Measurements from ENCODE around the gene GJA9. TPM values are rescaled to one million over a fixed set of nuclear protein-coding genes. Genes with fewer than 3 reads are reported as not detected.

Gene GJA9
- total RNA-seq, 4 donors from 2014 or later, result not detected

GRCh38 chr1:38867208-38867607 lies 14.2 kb downstream of the GJA9 start:
- H3K4me3 ChIP-seq, result no peak overlapping the region
- no peaks in the 10 kb centered on the region for H3K27me3 ChIP-seq
- 93% methylated on average over 8 of the region's 8 CpGs for WGBS
- peaks cover 4 to 28% (median 19%) of the 10 kb centered on the region in 4 donors for H3K4me1 ChIP-seq
- H3K9me3 ChIP-seq, result no peaks in the 10 kb centered on the region
- no peak for TF ChIP-seq POLR2AphosphoS5 (IDR thresholded peaks at IDR 0.05)
- TF ChIP-seq POLR2A (IDR thresholded peaks at IDR 0.05; ENCODE audit: low read depth), result no peak
- TF ChIP-seq, protein P1, sequence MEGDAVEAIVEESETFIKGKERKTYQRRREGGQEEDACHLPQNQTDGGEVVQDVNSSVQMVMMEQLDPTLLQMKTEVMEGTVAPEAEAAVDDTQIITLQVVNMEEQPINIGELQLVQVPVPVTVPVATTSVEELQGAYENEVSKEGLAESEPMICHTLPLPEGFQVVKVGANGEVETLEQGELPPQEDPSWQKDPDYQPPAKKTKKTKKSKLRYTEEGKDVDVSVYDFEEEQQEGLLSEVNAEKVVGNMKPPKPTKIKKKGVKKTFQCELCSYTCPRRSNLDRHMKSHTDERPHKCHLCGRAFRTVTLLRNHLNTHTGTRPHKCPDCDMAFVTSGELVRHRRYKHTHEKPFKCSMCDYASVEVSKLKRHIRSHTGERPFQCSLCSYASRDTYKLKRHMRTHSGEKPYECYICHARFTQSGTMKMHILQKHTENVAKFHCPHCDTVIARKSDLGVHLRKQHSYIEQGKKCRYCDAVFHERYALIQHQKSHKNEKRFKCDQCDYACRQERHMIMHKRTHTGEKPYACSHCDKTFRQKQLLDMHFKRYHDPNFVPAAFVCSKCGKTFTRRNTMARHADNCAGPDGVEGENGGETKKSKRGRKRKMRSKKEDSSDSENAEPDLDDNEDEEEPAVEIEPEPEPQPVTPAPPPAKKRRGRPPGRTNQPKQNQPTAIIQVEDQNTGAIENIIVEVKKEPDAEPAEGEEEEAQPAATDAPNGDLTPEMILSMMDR (IDR thresholded peaks at IDR 0.05), result no peak
- no peak for TF ChIP-seq EP300 (IDR thresholded peaks at IDR 0.05)
- H3K36me3 ChIP-seq, result peaks cover 0 to 28% (median 9%) of the 10 kb centered on the region in 4 donors
- intact Hi-C loops (cut with DNase I), result no loop called here
- H3K27ac ChIP-seq (replicated peaks in 1 of 4), result no peak overlapping the region
- no peak for DNase-seq (ENCODE audit: extremely low spot score)

DNA sequence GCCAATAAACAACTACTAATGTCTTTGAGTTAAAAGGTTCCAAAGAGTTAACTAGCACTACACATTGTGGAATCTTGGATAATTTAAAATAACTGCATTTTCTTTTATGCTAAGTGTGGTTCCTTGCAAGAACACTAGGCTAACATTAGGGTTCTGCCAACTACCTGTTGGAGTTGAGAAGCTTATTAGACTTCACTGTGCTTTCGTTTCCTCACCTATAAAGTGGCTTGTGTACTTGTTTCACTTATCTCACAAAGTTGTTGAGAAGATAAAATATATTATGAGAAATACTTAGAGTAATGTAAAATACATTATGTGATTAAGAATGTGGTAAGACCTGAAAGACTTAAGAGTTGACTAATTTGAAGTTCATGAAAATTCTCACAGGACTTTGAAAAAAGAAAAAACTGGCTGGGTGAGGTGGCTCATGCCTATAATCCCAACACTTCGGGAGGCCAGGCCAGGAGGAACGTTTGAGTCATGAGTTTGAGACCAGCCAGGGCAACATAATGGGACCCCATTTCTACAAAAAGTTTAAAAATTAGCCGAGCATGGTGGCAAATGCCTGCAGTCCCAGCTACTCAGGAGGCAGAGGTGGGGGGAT lies 16.2 kb downstream of the GJA9 start:
- peaks cover 0 to 28% (median 9%) of the 10 kb centered on the region in 4 donors for H3K36me3 ChIP-seq
- no peak overlapping the region for H3K27ac ChIP-seq (replicated peaks in 1 of 4)
- no peak for DNase-seq (ENCODE audit: extremely low spot score)
- intact Hi-C loops (cut with DNase I), result no loop called here
- H3K9me3 ChIP-seq, result no peaks in the 10 kb centered on the region
- H3K27me3 ChIP-seq, result no peaks in the 10 kb centered on the region
- WGBS, result 93% methylated on average over 4 of the region's 4 CpGs
- H3K4me1 ChIP-seq, result peaks cover 10 to 44% (median 32%) of the 10 kb centered on the region in 4 donors
- no peak for TF ChIP-seq EP300 (IDR thresholded peaks at IDR 0.05)
- TF ChIP-seq POLR2A (IDR thresholded peaks at IDR 0.05; ENCODE audit: low read depth), result no peak
- TF ChIP-seq, protein P1 (IDR thresholded peaks at IDR 0.05), result no peak
- no peak for TF ChIP-seq POLR2AphosphoS5 (IDR thresholded peaks at IDR 0.05)
- no peak overlapping the region for H3K4me3 ChIP-seq

DNA sequence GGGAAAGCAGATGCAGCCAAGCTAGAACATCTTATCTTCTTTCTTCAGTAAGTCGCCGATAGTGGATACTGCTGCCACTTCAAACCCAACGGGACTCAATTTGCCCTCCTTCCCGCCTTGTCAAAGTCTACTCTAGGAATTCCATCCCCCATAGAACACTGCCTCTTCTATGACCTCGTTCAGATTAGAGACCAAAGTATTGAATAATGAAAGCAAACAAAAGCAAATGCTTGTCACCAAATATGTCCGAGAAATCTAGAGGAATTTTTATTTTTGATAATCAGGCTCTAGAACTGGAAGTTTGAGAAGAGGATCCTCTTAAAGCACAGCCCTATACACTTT lies 21.0 kb downstream of the GJA9 start:
- DNase-seq (ENCODE audit: extremely low spot score), result no peak
- peak overlapping the region; percentile 88 to 96 (median 92) for H3K27ac ChIP-seq (replicated peaks in 1 of 4)
- WGBS, result 12% methylated on average over 6 of the region's 6 CpGs
- H3K36me3 ChIP-seq, result peaks cover under 1 to 24% (median 9%) of the 10 kb centered on the region in 4 donors
- no peaks in the 10 kb centered on the region for H3K27me3 ChIP-seq
- intact Hi-C loops (cut with DNase I), result no loop called here
- peak overlapping the region; percentile 91 to 97 (median 94) for H3K4me3 ChIP-seq
- H3K4me1 ChIP-seq, result peaks cover 25 to 70% (median 60%) of the 10 kb centered on the region in 4 donors
- TF ChIP-seq POLR2AphosphoS5 (IDR thresholded peaks at IDR 0.05) (no peak), EP300 (IDR thresholded peaks at IDR 0.05) (no peak), POLR2A (IDR thresholded peaks at IDR 0.05; ENCODE audit: low read depth) (no peak)
- TF ChIP-seq, protein P1 (IDR thresholded peaks at IDR 0.05), result no peak
- no peaks in the 10 kb centered on the region for H3K9me3 ChIP-seq

GRCh38 chr1:38859561-38860453 lies 21.6 kb downstream of the GJA9 start, which contains the start of gene RRAGC:
Gene RRAGC, minus strand, starts transcription at chr1:38859772. Its CDS starts 126 bp downstream, at chr1:38859646.
- intact Hi-C loops (cut with DNase I), result loop anchor here (2.0 to 5.0 kb wide), 2 partner anchors 13 to 132 kb away; partner anchors contain the start of genes AKIRIN1 and MYCBP
- H3K9me3 ChIP-seq, result no peaks in the 10 kb centered on the region
- H3K27ac ChIP-seq (replicated peaks in 1 of 4), result peak within 1 kb of the TSS; percentile 88 to 96 (median 92)
- 0% methylated on average over 10 of the region's 70 CpGs for WGBS
- H3K27me3 ChIP-seq, result no peaks in the 10 kb centered on the region
- peaks cover 6 to 25% (median 14%) of the 10 kb centered on the region in 4 donors for H3K36me3 ChIP-seq
- peak; percentile 100 for DNase-seq (ENCODE audit: extremely low spot score)
- peak within 1 kb of the TSS; percentile 91 to 97 (median 94) for H3K4me3 ChIP-seq
- peak; percentile 14 for TF ChIP-seq EP300 (IDR thresholded peaks at IDR 0.05)
- TF ChIP-seq, protein P1 (IDR thresholded peaks at IDR 0.05), result peak in 1 of 3 experiments; percentile 14
- TF ChIP-seq POLR2A (IDR thresholded peaks at IDR 0.05; ENCODE audit: low read depth), result no peak
- TF ChIP-seq POLR2AphosphoS5 (IDR thresholded peaks at IDR 0.05), result peak; percentile 83 to 88
- H3K4me1 ChIP-seq, result peaks cover 25 to 70% (median 62%) of the 10 kb centered on the region in 4 donors

All from esophagus muscularis mucosa (tissue), 4 donors.